ENCODE results near the gene DMWD. TPM values are rescaled to one million over a fixed set of nuclear protein-coding genes. Genes with fewer than 3 reads are reported as not detected.

Gene DMWD
- total RNA-seq, 1 donor from 2014 or later, result 110 TPM

DNA sequence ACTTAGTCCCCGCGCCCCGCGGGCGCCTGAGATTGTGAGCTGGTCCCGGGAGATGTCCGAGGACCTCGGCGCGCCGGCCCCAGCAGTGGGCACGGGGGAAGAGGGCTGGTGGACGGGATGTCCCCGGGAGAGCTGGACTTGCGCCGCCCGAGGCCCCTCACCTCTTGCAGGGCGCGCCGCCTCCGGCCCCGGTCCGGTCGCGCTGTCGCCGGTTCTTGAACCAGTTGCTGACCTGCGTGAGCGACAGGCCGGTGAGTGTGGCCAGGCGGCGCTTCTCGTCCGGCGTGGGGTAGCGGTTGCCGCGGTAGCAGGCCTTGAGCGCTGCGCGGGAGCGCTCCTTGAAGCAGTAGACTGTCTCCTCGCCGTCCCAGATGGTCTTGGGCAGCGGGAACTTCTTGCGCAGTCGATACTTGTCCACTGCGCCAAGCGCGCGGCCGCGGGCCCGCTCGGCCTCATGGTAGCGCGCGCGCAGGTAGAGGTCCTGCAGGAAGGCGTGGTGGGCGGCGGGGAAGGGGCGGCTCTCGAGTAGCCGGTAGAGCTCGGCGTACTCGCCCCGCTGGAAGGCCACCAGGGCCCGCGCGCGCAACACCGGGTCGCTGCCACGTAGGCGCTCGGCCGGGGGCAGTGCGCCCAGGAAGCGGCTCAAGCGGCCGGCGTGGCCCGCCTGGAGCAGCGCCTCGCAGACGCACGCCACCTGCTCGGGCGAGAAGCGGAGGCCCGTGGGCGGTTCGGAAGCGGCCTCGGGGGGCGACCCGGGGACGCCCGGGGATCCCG is 24.6 kb downstream of the DMWD start:
- intact Hi-C loops (cut with DNase I), result loop anchor here (1.0 to 5.0 kb wide), 3 partner anchors 38 to 186 kb away; partner anchors contain the start of genes FBXO46, IRF2BP1 and OPA3
- H3K27me3 ChIP-seq, result no peaks in the 10 kb centered on the region
- peaks cover 27 to 46% of the 10 kb centered on the region in 2 donors for H3K4me1 ChIP-seq
- no peak for TF ChIP-seq CTCF (IDR thresholded peaks at IDR 0.05)
- peak in 1 of 2 donors; percentile 80 for DNase-seq (ENCODE audit: low spot score in 2 of 2)
- H3K4me3 ChIP-seq, result peak overlapping the region; percentile 84 to 88
- peak overlapping the region; percentile 96 for H3K27ac ChIP-seq
- no peaks in the 10 kb centered on the region for H3K9me3 ChIP-seq
- H3K36me3 ChIP-seq, result peaks cover 5 to 13% of the 10 kb centered on the region in 2 donors

DNA sequence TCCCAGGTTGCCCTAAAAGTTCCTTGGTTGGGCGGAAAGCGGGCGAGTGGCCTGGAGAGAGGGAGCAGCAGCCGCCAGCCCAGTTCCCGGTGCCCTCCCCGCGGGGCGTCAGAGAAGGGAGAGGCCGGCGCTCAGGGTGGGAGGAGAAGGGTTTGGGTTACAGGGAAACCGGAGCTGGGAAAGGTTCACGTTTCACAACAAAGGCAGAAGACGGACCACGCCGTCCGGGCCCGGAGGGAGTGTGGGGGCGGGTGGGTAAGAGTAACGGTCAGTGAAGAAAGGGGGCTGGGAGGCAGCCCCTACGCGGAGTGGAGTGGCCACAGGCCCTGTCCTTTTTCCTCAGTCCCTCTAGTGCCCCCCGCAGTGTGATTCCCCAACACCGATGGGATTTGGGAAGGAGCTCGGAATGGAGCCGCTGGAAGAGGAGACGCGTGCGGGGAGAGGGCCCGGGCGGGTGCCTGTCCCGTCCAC is 25.2 kb downstream of the DMWD start:
- H3K4me1 ChIP-seq, result peaks cover 27 to 46% of the 10 kb centered on the region in 2 donors
- peak in 1 of 2 donors; percentile 88 for DNase-seq (ENCODE audit: low spot score in 2 of 2)
- intact Hi-C loops (cut with DNase I), result loop anchor here (1.0 to 5.0 kb wide), 2 partner anchors 37 to 185 kb away; partner anchors contain the start of genes FBXO46 and OPA3

DNA sequence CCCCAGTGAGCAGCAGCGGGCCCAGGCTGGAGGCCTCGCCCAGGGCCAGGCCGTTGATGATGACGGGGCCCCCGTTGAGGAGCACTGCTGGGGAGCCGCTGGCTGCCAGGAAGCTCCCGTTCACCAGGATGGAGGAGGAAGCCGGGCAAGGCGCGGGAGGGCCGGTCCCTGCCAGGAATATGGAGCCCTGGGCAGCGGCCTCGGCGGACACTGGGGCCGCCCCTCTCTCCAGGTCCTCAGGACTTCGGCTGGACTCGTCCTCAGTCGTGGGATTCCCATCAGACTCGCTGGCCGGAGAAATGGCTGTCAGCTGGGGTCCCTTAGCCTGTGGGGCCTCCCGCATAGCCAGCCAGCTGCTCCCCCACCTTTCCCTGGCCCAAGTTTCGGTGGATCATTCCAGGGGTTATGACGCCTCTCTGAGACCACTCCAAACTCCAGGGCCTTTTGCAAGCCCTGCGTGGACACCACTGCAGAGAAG is 25.7 kb downstream of the DMWD start:
- DNase-seq (ENCODE audit: low spot score in 2 of 2), result no peak
- Histone ChIP-seq H3K36me3 (peaks cover 0 to 7% of the 10 kb centered on the region in 2 donors), H3K27ac (peak overlapping the region; percentile 96), H3K9me3 (no peaks in the 10 kb centered on the region), H3K27me3 (no peaks in the 10 kb centered on the region), H3K4me3 (peak overlapping the region; percentile 84 to 88), H3K4me1 (peaks cover 27 to 46% of the 10 kb centered on the region in 2 donors)
- intact Hi-C loops (cut with DNase I), result loop anchor here (1.0 to 5.0 kb wide), 2 partner anchors 37 to 185 kb away; partner anchors contain the start of genes FBXO46 and OPA3
- TF ChIP-seq CTCF (IDR thresholded peaks at IDR 0.05), result no peak

More for the DNA sequence above, 25.2 kb downstream of the DMWD start:
- peak overlapping the region; percentile 96 for H3K27ac ChIP-seq
- peak overlapping the region; percentile 84 to 88 for H3K4me3 ChIP-seq
- no peaks in the 10 kb centered on the region for H3K27me3 ChIP-seq
- H3K9me3 ChIP-seq, result no peaks in the 10 kb centered on the region
- no peak for TF ChIP-seq CTCF (IDR thresholded peaks at IDR 0.05)
- H3K36me3 ChIP-seq, result peaks cover 0 to 7% of the 10 kb centered on the region in 2 donors

DNA sequence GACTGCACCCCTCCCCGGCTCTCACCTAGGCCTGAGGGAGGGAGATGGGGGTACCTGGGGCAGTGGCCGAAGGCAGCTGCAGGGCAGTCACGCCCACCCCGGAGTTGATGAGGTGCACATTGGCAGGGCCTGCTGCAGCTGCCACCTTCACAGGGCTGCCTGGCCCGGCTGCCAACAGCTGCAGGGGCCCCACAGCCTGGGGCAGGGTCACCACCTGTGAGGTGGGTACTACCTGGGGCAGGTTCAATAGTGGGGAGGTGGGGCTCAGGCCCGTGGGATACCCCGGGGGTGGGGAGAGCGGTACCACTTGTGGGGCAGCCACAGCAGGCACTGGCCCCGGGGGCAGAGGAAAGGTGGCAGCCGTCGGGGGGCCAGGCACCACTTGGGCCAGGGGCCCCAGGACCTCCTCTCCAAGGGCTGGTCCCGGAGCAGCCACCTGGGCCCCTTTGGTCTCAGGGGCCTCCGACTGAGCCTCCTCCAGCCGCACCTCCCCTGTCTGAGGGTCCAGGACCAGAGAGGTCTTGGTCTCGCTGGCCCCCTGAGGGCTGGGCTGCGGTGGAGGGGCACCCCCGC is 26.3 kb downstream of the DMWD start:
- no peak for DNase-seq (ENCODE audit: low spot score in 2 of 2)
- intact Hi-C loops (cut with DNase I), result loop anchor here (5.0 kb wide), 1 partner anchor 184 kb away; the partner anchor contains the start of gene OPA3
- Histone ChIP-seq H3K4me1 (peaks cover 27 to 45% of the 10 kb centered on the region in 2 donors), H3K27ac (peak overlapping the region; percentile 96), H3K9me3 (no peaks in the 10 kb centered on the region), H3K36me3 (peaks cover 0 to 2% of the 10 kb centered on the region in 2 donors), H3K27me3 (no peaks in the 10 kb centered on the region), H3K4me3 (peak overlapping the region; percentile 84 to 88)
- no peak for TF ChIP-seq CTCF (IDR thresholded peaks at IDR 0.05)

DNA sequence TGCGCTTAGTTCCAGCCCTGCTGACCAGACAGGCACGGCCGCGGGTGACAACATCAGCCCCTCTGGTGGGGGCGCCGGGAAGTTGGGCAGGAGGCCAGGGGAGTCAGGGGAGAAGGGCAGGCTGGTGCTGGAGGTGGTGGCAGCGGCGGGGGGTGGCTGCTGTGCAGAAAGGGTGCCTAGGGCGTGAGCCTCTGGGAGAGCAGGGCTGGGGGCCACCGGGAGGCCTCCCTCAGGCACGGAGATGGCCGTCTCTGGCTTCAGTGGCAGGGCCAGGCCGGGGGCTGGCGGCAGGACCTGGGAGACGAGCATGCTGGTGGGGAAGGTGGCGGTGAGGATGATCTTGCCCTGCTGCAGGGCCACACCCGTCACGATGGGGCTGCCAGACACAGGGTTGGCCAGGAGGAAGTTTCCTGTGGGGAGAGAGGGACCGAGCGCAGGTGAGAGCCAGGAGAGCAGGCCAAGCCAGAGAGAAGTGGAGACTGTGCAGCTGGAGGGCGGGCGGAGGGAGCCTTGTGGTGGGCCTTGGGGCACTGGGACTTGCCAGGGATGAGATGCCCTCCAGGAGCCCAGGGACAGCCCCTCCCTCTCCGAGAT is 26.8 kb downstream of the DMWD start:
- Histone ChIP-seq H3K4me3 (peak overlapping the region; percentile 84 to 88), H3K27me3 (no peaks in the 10 kb centered on the region), H3K27ac (peak overlapping the region; percentile 96), H3K9me3 (no peaks in the 10 kb centered on the region), H3K36me3 (no peaks in the 10 kb centered on the region), H3K4me1 (peaks cover 27 to 39% of the 10 kb centered on the region in 2 donors)
- TF ChIP-seq CTCF (IDR thresholded peaks at IDR 0.05), result no peak
- no peak for DNase-seq (ENCODE audit: low spot score in 2 of 2)
- intact Hi-C loops (cut with DNase I), result loop anchor here (5.0 kb wide), 1 partner anchor 183 kb away; the partner anchor contains the start of gene OPA3

Data from ascending aorta (tissue), 2 donors.